ENCODE measurements around the gene ATG9B. TPM values are rescaled to one million over a fixed set of nuclear protein-coding genes. Genes with fewer than 3 reads are reported as not detected.

Gene ATG9B
- total RNA-seq, 1 donor from 2014 or later = 5.0 TPM

DNA sequence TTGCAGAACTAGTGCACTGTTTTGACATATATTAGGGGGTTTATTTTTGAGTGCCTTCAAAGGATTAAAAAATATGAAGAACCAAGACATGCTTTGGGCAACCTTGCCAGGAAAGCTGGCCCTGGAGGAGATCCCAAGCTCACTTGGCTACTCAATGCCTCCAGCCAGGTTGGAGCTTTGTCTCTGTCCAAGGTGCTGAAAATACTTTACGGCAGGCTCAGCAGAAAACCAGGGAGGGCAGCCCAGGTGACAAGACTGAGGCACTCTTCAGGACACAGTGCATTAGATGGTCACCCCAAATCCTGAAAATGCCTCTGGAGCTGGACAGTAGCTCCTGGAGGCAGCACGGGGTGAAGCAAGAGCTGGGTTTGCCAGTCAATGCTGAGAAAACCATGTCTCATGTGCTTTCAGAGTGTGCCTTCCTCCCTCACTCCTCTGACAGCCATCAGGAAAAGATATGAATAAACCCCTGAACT lies 40.4 kb downstream of the ATG9B start:
- Mint-ChIP-seq H3K27ac (no peak overlapping the region), H3K36me3 (ENCODE audit: low read depth) (no peaks in the 10 kb centered on the region), H3K27me3 (ENCODE audit: low read depth) (peaks cover 50% of the 10 kb centered on the region), H3K9me3 (no peaks in the 10 kb centered on the region), H3K4me1 (ENCODE audit: low read depth) (peaks cover 14% of the 10 kb centered on the region), H3K4me3 (ENCODE audit: low read depth) (no peak overlapping the region)
- intact Hi-C loops (cut with micrococcal nuclease) = no loop called here
- DNase-seq (ENCODE audit: low spot score) = no peak

DNA sequence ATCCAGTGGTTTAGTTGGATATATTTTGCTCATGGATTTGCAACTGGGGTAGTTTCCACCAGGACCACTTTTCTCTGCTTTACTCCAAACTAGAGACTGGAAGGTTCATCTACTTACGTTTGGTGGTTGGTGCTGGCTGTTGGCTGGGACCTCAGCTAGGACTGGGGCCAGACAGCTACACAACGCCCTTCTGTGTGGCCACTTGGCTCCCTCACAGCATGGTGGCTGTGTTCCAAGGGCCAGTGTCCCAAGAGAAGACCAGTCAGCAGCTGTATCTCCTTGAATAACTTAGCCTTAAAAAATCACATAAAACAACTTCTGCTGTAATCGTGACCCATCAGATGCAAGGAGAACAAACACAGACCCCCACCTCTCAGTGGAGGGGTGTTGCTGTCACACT lies 41.9 kb downstream of the ATG9B start:
- intact Hi-C loops (cut with micrococcal nuclease) = no loop called here
- Mint-ChIP-seq H3K4me3 (ENCODE audit: low read depth) (no peak overlapping the region), H3K9me3 (no peaks in the 10 kb centered on the region), H3K36me3 (ENCODE audit: low read depth) (no peaks in the 10 kb centered on the region), H3K27ac (no peak overlapping the region), H3K4me1 (ENCODE audit: low read depth) (peaks cover 13% of the 10 kb centered on the region), H3K27me3 (ENCODE audit: low read depth) (peaks cover 48% of the 10 kb centered on the region)
- DNase-seq (ENCODE audit: low spot score) = no peak

DNA sequence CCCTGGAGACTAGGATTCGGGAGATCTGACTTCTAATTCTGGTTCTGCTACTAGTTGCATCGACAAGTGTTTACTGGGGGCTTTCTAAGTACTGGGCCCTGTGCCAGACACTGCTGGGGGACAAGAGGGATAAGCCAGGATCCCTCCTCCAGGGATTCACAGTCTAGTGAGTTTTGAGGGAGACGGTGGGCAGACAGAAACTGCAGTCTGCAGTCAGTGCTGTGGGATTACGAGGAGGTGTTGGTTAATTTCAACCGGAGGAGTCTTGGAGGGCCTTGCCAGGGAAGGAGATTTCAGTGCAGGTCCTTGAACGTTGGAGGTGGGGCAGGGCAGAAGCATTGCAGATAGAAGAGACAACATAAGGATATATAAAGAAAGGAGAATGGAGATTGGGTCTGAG lies 42.6 kb downstream of the ATG9B start:
- Mint-ChIP-seq H3K27ac (no peak overlapping the region), H3K4me1 (ENCODE audit: low read depth) (peaks cover 18% of the 10 kb centered on the region), H3K36me3 (ENCODE audit: low read depth) (no peaks in the 10 kb centered on the region), H3K4me3 (ENCODE audit: low read depth) (no peak overlapping the region), H3K27me3 (ENCODE audit: low read depth) (peaks cover 55% of the 10 kb centered on the region), H3K9me3 (no peaks in the 10 kb centered on the region)
- DNase-seq (ENCODE audit: low spot score) = no peak
- intact Hi-C loops (cut with micrococcal nuclease) = no loop called here

DNA sequence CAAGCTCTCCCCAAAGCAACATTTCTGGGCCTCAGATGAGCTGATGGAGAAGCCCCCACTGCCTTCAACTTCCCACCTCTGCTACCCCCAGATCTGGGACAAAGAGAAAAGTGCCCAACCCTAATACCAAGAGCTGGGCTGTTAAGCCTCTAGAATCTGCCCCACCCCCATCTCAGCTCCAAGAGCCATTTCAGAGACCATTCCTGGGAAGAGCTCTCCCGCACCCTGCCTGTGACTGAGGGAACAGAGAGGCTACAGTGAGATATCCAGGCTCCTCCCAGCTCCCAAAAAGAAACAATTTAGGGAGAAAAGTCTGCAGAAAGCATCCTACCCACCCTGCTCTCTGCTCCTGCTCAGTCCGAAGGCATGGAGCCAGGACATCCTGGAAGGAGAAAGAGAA lies 43.6 kb downstream of the ATG9B start:
- Mint-ChIP-seq H3K9me3 (no peaks in the 10 kb centered on the region), H3K4me1 (ENCODE audit: low read depth) (peaks cover 14% of the 10 kb centered on the region), H3K27me3 (ENCODE audit: low read depth) (peaks cover 55% of the 10 kb centered on the region), H3K27ac (no peak overlapping the region), H3K36me3 (ENCODE audit: low read depth) (no peaks in the 10 kb centered on the region), H3K4me3 (ENCODE audit: low read depth) (no peak overlapping the region)
- intact Hi-C loops (cut with micrococcal nuclease) = no loop called here
- no peak for DNase-seq (ENCODE audit: low spot score)

DNA sequence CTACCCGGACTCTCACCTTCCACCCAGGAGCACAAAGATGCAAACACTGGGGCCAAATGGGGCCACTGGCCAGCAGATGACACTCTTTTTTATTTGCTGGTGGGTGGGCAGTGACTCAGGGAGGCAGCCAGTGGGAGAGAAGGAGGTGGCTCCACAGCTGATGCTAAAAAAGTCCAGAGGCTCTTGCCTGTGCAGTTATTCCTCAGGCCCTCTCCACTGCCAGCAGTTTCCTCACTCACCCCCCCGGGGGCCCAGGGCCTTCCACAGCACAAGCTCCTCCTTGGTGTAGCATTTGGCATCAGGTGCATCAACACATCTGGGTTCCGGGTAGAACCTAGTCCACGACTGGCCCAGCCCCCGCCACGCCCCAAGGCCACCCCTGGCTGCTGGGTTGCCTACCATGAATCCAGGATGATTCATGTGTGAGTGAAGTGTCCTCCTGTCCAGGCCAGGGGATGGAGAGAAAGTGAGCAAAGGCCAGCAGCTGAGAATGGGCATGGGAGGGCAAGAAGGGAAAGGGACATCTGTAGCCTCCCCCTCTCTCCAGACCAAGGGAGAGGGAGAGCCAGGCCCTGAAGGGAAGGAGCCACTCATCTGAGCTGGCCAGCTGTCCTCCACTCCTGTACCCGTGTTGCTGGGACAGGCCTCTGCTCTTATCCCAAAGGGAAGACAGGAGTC lies 44.4 kb downstream of the ATG9B start:
- intact Hi-C loops (cut with micrococcal nuclease) = loop anchor here (5.0 kb wide), 1 partner anchor 32 kb away; no protein-coding TSS in a partner anchor
- Mint-ChIP-seq H3K27ac (no peak overlapping the region), H3K36me3 (ENCODE audit: low read depth) (no peaks in the 10 kb centered on the region), H3K27me3 (ENCODE audit: low read depth) (peaks cover 55% of the 10 kb centered on the region), H3K4me3 (ENCODE audit: low read depth) (no peak overlapping the region), H3K4me1 (ENCODE audit: low read depth) (peaks cover 19% of the 10 kb centered on the region), H3K9me3 (no peaks in the 10 kb centered on the region)
- DNase-seq (ENCODE audit: low spot score) = no peak

DNA sequence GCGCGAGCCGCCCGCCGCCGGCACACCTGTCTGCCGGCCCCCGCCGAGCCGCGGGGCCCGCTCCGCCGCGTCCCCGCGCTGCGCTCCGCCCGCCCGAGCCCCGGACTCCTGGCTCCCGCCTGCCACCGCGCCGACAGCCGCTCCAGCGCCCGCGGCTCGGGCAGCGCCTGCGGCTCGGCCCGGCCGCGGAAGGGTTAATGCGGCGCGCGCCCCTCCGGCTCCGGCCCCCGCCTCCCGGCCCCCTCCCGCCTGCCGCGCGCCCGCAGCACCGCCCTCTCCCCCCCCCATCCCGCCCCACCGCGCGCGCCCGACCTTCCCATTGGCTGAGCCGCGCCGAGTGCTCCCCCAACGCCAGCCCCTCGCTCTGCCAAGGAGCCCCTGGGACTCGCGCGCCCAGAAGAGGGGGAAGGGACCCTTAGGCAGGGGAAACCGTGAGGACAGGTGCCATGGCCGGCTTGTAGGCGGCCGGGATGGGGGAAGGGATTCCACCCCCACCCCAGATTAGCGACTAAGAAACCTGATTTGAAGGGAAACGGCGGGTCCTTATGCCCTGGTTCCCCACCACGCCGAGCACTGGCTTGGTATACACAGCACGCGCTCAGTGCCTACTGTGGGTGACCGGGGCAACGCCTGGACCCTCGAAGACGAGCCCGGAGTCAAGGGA lies 46.0 kb downstream of the ATG9B start, which contains the start of gene KCNH2:
Gene KCNH2, minus strand, starts transcription at position 196 of the 664 bp plus-strand sequence. CDS start 408 bp downstream, outside the sequence.
- H3K27me3 Mint-ChIP-seq (ENCODE audit: low read depth) = peaks cover 56% of the 10 kb centered on the region
- H3K27ac Mint-ChIP-seq = no peak within 1 kb of the TSS
- H3K36me3 Mint-ChIP-seq (ENCODE audit: low read depth) = no peaks in the 10 kb centered on the region
- peak within 1 kb of the TSS; percentile 75 for H3K4me3 Mint-ChIP-seq (ENCODE audit: low read depth)
- no peak for DNase-seq (ENCODE audit: low spot score)
- no peaks in the 10 kb centered on the region for H3K9me3 Mint-ChIP-seq
- H3K4me1 Mint-ChIP-seq (ENCODE audit: low read depth) = peaks cover 22% of the 10 kb centered on the region
- intact Hi-C loops (cut with micrococcal nuclease) = loop anchor here (5.0 kb wide), 1 partner anchor 34 kb away; no protein-coding TSS in a partner anchor

DNA sequence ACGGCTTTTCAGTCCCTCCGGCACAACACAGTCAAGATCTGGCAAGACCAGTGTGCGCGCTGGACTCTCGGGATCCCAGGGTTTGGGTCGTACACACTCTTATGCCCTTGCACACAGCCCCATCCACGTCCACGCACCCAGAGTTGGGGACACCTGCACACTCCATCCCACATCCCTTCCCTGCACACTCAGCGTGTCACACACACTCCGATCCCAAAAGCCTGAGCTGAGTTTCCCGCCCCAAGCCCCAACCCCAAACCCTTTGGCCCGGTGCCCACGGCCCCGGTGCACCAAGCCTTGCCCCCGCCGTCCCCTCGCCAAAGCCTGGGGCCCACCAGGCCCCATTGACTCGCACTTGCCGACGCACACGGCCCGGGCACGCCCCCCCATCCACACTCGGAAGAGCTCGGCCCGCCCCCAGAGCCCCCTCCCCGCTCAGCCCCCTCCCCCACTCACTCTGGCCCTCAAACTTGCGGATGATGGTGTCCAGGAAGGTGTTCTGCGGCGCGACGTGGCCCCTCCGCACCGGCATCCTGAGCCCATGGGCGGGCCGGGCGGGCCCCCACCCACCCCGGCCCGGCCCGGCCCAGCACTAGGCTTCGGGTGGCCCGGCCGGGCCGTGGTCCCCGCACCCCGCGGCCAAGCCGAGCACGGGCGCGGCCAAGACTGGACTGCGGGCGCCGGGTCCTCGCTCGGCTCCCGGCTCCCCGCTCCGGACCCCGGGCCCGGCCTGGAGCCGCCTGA lies 46.7 kb downstream of the ATG9B start:
- peaks cover 57% of the 10 kb centered on the region for H3K27me3 Mint-ChIP-seq (ENCODE audit: low read depth)
- H3K4me3 Mint-ChIP-seq (ENCODE audit: low read depth) = peak overlapping the region; percentile 75
- intact Hi-C loops (cut with micrococcal nuclease) = loop anchor here (5.0 kb wide), 1 partner anchor 35 kb away; no protein-coding TSS in a partner anchor
- H3K4me1 Mint-ChIP-seq (ENCODE audit: low read depth) = peaks cover 22% of the 10 kb centered on the region
- DNase-seq (ENCODE audit: low spot score) = no peak
- H3K9me3 Mint-ChIP-seq = no peaks in the 10 kb centered on the region
- no peak overlapping the region for H3K27ac Mint-ChIP-seq
- no peaks in the 10 kb centered on the region for H3K36me3 Mint-ChIP-seq (ENCODE audit: low read depth)

DNA sequence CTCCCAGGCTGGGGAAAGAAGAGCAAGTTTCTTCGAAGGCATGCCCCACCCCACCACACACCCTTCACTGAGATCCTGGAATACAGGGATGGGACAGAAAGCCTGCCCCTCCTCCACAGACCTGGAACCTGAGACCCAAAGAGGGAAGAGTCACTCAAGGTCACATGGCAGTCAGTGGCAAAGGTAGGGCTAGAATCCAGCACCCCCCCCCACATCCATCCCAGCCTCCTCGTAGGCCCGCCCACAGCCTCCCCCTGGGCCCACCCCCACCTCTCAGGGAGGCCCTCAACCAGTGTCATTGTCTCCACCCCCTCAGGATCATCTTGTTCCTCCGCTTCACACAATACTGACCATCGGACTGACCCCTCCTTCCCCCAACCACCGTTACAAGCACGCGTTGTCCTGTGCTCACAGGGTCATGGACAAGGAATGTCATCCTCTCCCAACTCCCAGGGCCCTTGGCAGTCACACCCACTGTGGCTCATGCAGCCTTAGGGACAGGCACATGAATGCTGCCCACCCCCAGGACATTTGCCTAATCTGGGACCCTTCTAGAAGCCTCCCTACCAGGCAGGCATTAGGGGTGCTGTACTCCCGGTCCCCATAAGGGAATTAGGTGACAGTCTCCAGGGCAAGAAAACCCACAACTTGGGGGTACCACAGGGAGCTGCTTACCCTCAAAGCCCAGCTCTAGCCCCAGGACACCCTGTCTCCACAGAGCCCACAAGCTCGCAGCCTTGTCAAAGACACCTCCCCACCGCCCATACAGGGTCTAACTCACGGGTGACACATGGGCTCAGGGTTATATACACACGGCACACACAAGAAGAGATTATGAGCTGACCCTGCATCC lies 47.5 kb downstream of the ATG9B start:
- intact Hi-C loops (cut with micrococcal nuclease) = loop anchor here (5.0 kb wide), 1 partner anchor 36 kb away; no protein-coding TSS in a partner anchor
- Mint-ChIP-seq H3K36me3 (ENCODE audit: low read depth) (no peaks in the 10 kb centered on the region), H3K27ac (no peak overlapping the region), H3K9me3 (no peaks in the 10 kb centered on the region), H3K27me3 (ENCODE audit: low read depth) (peaks cover 54% of the 10 kb centered on the region), H3K4me3 (ENCODE audit: low read depth) (peak overlapping the region; percentile 75), H3K4me1 (ENCODE audit: low read depth) (peaks cover 22% of the 10 kb centered on the region)
- DNase-seq (ENCODE audit: low spot score) = no peak

DNA sequence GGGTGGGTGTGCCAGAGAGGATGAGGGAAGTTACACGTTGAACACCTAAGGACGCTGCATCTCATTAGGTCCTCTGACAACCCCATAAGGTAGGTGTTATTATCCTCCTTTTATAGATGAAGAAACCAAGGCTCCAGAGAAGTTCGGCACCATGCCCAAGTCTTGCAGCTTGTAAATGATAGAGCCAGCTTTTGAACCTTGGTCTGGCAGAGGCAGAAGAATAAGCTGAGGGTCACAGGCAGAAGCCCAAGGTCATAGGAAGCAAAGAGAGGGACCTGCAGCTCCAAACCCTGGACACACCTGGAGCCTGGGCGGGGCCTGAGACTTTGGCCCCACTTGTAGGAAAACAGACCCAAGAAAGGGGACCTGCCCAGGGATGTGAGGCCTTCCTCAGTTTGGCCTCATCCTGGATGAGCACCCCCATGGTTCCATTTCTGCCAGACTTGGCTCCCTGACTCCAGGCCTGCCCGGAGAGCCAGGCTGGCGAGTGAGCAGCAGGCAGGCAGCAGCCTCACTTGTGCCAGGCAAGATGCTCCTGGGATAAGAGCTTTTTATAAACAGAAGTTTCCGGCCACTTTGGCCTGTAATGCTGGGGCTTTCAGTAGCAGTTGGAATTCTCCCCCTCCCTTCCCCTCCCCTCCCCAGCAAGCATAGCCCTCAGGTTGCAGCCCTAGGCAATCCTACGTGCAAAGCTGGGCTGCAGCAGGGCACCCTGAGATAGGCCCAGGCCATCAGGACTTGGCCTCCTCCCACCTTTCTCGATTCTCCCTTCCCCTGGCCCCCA lies 48.6 kb downstream of the ATG9B start:
- H3K9me3 Mint-ChIP-seq = no peaks in the 10 kb centered on the region
- DNase-seq (ENCODE audit: low spot score) = no peak
- H3K27me3 Mint-ChIP-seq (ENCODE audit: low read depth) = peaks cover 44% of the 10 kb centered on the region
- H3K27ac Mint-ChIP-seq = no peak overlapping the region
- H3K36me3 Mint-ChIP-seq (ENCODE audit: low read depth) = no peaks in the 10 kb centered on the region
- H3K4me3 Mint-ChIP-seq (ENCODE audit: low read depth) = peak overlapping the region; percentile 60
- H3K4me1 Mint-ChIP-seq (ENCODE audit: low read depth) = peaks cover 22% of the 10 kb centered on the region
- intact Hi-C loops (cut with micrococcal nuclease) = loop anchor here (5.0 kb wide), 1 partner anchor 37 kb away; no protein-coding TSS in a partner anchor

DNA sequence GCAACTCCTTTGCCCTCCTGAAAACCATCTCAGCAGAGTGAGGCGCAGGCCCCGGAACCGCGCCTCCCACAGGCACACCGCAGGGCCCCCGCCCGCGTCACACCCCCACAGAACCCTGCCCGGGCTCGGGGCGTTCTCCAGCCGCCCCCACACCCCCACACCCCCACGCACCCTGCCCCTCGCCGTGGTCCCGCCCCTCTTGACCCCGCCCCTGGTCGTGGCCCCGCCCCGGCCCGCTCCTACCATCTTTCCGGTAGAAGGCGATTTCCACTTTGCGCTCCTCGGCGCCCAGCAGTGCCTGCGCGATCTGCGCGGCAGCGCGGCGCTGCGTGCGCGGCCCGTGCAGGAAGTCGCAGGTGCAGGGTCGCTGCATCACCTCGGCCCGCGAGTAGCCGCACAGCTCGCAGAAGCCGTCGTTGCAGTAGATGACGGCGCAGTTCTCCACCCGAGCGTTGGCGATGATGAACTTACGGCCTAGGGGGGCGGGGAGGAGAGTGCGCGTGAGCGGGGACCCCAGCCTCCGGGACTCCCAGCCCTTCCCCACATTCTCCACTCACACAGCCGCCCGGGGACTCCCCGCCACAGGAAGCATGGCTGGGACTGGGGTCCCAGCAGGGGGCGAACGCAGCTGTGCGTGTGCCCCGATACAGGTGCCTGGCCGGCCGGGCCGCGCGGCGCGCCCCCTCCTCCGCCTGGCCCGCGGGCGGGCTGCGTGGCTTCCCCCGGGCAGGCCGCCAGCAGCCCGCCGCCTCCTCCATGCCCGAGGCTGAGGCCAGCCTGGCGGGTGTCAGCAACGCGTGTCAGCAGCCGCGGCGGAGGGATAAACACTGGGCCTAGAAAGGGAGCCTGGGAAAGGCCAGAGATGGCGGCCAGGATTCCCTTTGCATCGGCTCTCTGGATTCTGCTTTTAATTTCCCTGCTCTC lies 49.6 kb downstream of the ATG9B start:
- Mint-ChIP-seq H3K27ac (no peak overlapping the region), H3K27me3 (ENCODE audit: low read depth) (peaks cover 36% of the 10 kb centered on the region), H3K36me3 (ENCODE audit: low read depth) (no peaks in the 10 kb centered on the region), H3K9me3 (no peaks in the 10 kb centered on the region), H3K4me1 (ENCODE audit: low read depth) (peaks cover 22% of the 10 kb centered on the region), H3K4me3 (ENCODE audit: low read depth) (peak overlapping the region; percentile 79)
- DNase-seq (ENCODE audit: low spot score) = peak; percentile 66
- intact Hi-C loops (cut with micrococcal nuclease) = loop anchor here (5.0 kb wide), 1 partner anchor 38 kb away; no protein-coding TSS in a partner anchor
